NB4 (cell line): ENCODE measurements around the gene EEA1.

Experiments
- DNase-seq: peaks from one replicate; pipeline ENCODE4 v3.0.0; 2010; ENCODE audit warnings: low read depth
- H3K4me3 ChIP-seq: one replicate; pipeline ENCODE4 v1.5.1; 2011; ENCODE audit warnings: mild to moderate bottlenecking, low read depth, low read length, moderate library complexity
- MYC ChIP-seq: IDR thresholded peaks from 2 replicates; pipeline ENCODE4 v1.6.1; 2011; ENCODE audit warnings: low read depth, low read length
- POLR2A ChIP-seq: IDR thresholded peaks from 2 replicates; pipeline ENCODE4 v1.6.1; 2011; ENCODE audit warnings: mild to moderate bottlenecking; ENCODE audit not compliant: insufficient read length; ENCODE audit errors: extremely low read depth
- TF ChIP-seq, protein P1 (sequence below): IDR thresholded peaks from 2 replicates; pipeline ENCODE4 v1.6.1; 2011; ENCODE audit warnings: low read depth, low read length
- TF ChIP-seq, protein P2 (sequence below): IDR thresholded peaks from one replicate; pipeline ENCODE4 v1.5.1; 2012; ENCODE audit warnings: low read depth, low read length

The EEA1 gene

DNA sequence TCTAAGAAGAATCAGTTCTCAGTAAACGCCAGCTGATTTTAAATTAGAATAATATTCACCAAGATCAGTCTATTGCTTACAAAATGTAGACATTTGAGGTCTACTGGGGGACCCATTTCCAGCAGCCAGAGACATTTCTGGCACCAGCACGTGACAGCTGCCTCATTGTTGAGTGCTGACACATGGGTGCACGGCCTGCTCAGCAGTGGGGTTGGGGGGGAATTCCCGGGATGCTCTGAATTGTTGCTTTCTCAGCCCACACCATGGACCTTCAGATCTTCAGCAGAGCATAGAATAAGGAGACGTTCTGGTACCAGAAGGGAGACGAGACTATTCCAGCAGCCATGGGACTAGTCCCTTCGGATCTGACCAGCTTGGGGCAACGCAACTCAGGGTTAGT is 208.0 kb downstream of the EEA1 start:
- no peak for DNase-seq
- TF ChIP-seq MYC (no peak), POLR2A (no peak)
- TF ChIP-seq, protein P1, sequence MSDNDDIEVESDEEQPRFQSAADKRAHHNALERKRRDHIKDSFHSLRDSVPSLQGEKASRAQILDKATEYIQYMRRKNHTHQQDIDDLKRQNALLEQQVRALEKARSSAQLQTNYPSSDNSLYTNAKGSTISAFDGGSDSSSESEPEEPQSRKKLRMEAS, result no peak
- TF ChIP-seq, protein P2, sequence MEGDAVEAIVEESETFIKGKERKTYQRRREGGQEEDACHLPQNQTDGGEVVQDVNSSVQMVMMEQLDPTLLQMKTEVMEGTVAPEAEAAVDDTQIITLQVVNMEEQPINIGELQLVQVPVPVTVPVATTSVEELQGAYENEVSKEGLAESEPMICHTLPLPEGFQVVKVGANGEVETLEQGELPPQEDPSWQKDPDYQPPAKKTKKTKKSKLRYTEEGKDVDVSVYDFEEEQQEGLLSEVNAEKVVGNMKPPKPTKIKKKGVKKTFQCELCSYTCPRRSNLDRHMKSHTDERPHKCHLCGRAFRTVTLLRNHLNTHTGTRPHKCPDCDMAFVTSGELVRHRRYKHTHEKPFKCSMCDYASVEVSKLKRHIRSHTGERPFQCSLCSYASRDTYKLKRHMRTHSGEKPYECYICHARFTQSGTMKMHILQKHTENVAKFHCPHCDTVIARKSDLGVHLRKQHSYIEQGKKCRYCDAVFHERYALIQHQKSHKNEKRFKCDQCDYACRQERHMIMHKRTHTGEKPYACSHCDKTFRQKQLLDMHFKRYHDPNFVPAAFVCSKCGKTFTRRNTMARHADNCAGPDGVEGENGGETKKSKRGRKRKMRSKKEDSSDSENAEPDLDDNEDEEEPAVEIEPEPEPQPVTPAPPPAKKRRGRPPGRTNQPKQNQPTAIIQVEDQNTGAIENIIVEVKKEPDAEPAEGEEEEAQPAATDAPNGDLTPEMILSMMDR, result no peak
- no peak overlapping the region for H3K4me3 ChIP-seq
